ENCODE data around the gene FUT8. TPM values are rescaled to one million over a fixed set of nuclear protein-coding genes. Genes with fewer than 3 reads are reported as not detected.

FUT8 gene
- total and polyA plus RNA-seq, 8 donors = 5.8 to 42.6 (median 20.3) TPM

GRCh38 chr14:65428691-65429090 lies 16.2 kb downstream of the FUT8 start:
- Histone ChIP-seq H3K4me3 (no peak overlapping the region), H3K9me3 (no peaks in the 10 kb centered on the region), H3K27ac (no peak overlapping the region), H3K27me3 (no peaks in the 10 kb centered on the region), H3K36me3 (no peaks in the 10 kb centered on the region), H3K4me1 (no peaks in the 10 kb centered on the region)
- no peak for ATAC-seq
- intact Hi-C loops (cut with DNase I) = no loop called here
- DNase-seq = no peak
- 91 to 95% methylated on average over 2 of the region's 2 CpGs for WGBS, 2 donors
- TF ChIP-seq CTCF (IDR thresholded peaks at IDR 0.05) = no peak
- no peak for FAIRE-seq

GRCh38 chr14:65429757-65430156 lies 17.2 kb downstream of the FUT8 start:
- Histone ChIP-seq H3K27ac (no peak overlapping the region), H3K4me1 (no peaks in the 10 kb centered on the region), H3K9me3 (no peaks in the 10 kb centered on the region), H3K4me3 (no peak overlapping the region), H3K36me3 (no peaks in the 10 kb centered on the region), H3K27me3 (no peaks in the 10 kb centered on the region)
- WGBS, 2 donors = 97 to 98% methylated on average over 5 of the region's 5 CpGs
- no peak for TF ChIP-seq CTCF (IDR thresholded peaks at IDR 0.05)
- FAIRE-seq = no peak
- no peak for ATAC-seq
- DNase-seq = no peak
- intact Hi-C loops (cut with DNase I) = no loop called here

- H3K36me3 ChIP-seq = no peaks in the 10 kb centered on the region
- no peak overlapping the region for H3K4me3 ChIP-seq
- H3K27me3 ChIP-seq = no peaks in the 10 kb centered on the region
- no peak overlapping the region for H3K27ac ChIP-seq
- no peaks in the 10 kb centered on the region for H3K4me1 ChIP-seq
- H3K9me3 ChIP-seq = no peaks in the 10 kb centered on the region
- intact Hi-C loops (cut with DNase I) = no loop called here
- no peak for ATAC-seq
- WGBS, 2 donors = 97 to 99% methylated on average over 6 to 7 of the region's 7 CpGs
- FAIRE-seq = no peak
- TF ChIP-seq CTCF (IDR thresholded peaks at IDR 0.05) = no peak
- DNase-seq = no peak
Measured at GRCh38 chr14:65431245-65431644, 18.7 kb downstream of the FUT8 start.

GRCh38 chr14:65431951-65432350 lies 19.4 kb downstream of the FUT8 start:
- FAIRE-seq (no peak), ATAC-seq (no peak), DNase-seq (no peak)
- H3K4me1 ChIP-seq = peaks cover 0 to 2% (median 0%) of the 10 kb centered on the region in 3 donors
- no peaks in the 10 kb centered on the region for H3K27me3 ChIP-seq
- no peak overlapping the region for H3K4me3 ChIP-seq
- no peaks in the 10 kb centered on the region for H3K36me3 ChIP-seq
- 78 to 79% methylated on average over 1 of the region's 1 CpG for WGBS, 2 donors
- H3K27ac ChIP-seq = no peak overlapping the region
- H3K9me3 ChIP-seq = no peaks in the 10 kb centered on the region
- no peak for TF ChIP-seq CTCF (IDR thresholded peaks at IDR 0.05)
- intact Hi-C loops (cut with DNase I) = no loop called here

- H3K4me3 ChIP-seq = no peak overlapping the region
- FAIRE-seq = no peak
- H3K27ac ChIP-seq = no peak overlapping the region
- H3K9me3 ChIP-seq = no peaks in the 10 kb centered on the region
- peaks cover 0 to 5% (median 0%) of the 10 kb centered on the region in 3 donors for H3K4me1 ChIP-seq
- no peaks in the 10 kb centered on the region for H3K36me3 ChIP-seq
- WGBS, 2 donors = 90 to 92% methylated on average over 6 of the region's 6 CpGs
- ATAC-seq = no peak
- DNase-seq = no peak
- intact Hi-C loops (cut with DNase I) = no loop called here
- TF ChIP-seq CTCF (IDR thresholded peaks at IDR 0.05) = no peak
- no peaks in the 10 kb centered on the region for H3K27me3 ChIP-seq
Measured at GRCh38 chr14:65432361-65432948, 19.9 kb downstream of the FUT8 start.

All from pancreas (tissue), 10 donors.